ENCODE measurements around the gene GCA.

- TF ChIP-seq CTCF (IDR thresholded peaks at IDR 0.05; ENCODE audit: insufficient read depth, low read depth, low read length) (no peak), EZH2 (IDR thresholded peaks at IDR 0.05; ENCODE audit: insufficient read depth, low read length) (no peak)
Observed at GRCh38 chr2:162401871-162402270, 57.9 kb downstream of the GCA start.
